NCI-H345 (cell line): ENCODE results near the gene PPP1R3F.

Experiments used
- DNase-seq: peaks from one replicate; lab custom pipeline; 2025; lab: John Stamatoyannopoulos, UW

PPP1R3F gene

GRCh38 chrX:49269767-49270248 is at the start of gene PPP1R3F:
Gene PPP1R3F, plus strand, starts transcription at chrX:49269793. Its CDS starts 77 bp downstream, at chrX:49269870.
- DNase-seq, result no peak

GRCh38 chrX:49220100-49220499 is 49.5 kb upstream of the PPP1R3F start:
- DNase-seq, result no peak

DNA sequence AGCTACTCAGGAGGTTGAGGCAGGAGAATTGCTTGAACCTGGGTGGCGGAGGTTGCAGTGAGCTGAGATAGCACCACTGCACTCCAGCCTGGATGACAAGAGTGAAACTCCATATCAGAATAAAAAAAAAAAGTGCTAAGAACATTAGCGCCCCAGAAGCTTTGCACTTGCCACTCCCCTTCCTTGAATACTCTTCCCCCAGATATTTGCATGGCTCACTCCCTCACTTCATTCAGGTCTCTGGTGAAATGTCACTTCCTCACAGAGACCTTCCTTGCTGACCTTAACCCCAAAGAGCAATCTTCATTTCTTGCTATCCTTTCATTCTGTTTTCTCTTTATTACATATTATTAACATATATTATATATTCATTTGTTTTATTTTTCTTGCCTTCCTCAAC is 47.7 kb upstream of the PPP1R3F start:
- no peak for DNase-seq

GRCh38 chrX:49225858-49226257 is 43.7 kb upstream of the PPP1R3F start:
- no peak for DNase-seq

DNA sequence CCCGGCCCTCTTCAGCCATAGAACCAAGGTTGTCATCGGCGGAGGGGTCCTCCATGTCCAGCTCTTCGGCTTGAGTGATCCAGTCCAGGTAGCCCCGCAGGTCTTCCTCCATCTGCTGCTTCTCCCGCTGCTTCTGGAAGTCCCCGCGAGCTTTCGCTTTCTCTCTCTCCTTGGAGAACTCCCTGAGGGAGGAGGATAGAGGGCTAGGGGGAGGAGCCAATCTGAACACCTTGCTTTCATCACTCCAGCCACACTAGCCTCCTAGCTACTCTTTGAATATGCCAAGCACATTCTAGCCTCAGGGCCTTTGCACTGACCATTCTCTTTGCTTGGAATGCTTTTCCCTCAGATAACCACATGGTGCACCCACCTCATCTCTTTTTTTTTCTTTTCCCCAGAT is 42.6 kb upstream of the PPP1R3F start:
- DNase-seq, result no peak

- DNase-seq, result no peak
Observed at GRCh38 chrX:49227726-49228125, 41.9 kb upstream of the PPP1R3F start.

DNA sequence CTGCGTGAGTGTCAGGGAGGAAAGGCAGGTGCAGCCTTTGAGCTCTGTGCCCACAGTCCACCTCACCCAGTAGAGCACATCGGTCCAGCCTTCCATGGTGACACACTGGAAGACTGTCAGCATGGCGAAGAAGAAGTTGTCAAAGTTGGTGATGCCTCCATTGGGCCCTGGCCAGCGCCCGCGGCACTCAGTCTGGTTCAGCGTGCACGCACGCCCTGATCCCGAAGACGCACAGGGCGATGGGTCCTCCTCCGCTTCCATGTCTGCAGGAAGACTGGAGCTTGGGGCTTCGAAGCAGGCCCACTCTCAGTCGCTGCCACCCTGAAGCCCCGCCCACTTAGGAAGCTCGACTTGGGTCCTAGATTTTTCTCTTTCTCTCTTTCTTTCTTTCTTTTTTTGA is 41.4 kb upstream of the PPP1R3F start:
- DNase-seq, result no peak

DNA sequence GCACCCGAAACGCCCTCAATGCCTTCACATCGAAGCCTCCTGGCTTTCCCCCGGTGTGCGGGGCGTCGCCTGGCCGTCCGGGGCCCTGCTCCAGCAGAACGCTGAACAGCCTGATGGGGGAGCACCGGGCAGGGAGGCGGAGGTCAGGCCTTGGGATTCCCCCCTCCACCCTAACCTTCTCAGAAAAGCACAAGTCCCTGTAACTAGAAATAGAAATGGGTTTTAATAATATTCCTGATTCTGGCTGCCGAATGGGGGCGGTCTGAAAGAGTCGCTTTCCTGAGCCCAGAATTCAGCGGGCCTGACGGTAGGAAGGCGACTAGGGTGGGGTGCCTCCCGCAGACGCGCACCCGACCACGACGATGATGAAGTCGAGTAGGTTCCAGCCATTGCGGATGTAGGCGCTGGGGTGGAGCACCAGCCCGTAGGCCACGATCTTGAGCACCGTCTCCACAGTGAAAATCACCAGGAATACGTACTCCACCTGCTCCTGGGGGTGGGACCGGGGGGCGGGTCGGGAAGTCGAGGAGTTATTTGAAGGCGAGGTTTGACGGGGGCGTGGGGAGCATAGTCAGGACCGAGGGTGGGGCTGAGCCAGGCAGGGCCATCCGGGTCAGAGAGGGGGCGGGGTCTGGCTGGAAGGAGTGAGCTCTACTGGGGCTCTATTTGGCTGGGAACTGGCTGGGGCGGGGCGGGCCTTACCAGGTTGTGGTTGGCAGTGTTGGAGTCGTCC is 38.9 kb upstream of the PPP1R3F start:
- peak; percentile 77 for DNase-seq

GRCh38 chrX:49231333-49232000 is 38.1 kb upstream of the PPP1R3F start:
- no peak for DNase-seq

DNA sequence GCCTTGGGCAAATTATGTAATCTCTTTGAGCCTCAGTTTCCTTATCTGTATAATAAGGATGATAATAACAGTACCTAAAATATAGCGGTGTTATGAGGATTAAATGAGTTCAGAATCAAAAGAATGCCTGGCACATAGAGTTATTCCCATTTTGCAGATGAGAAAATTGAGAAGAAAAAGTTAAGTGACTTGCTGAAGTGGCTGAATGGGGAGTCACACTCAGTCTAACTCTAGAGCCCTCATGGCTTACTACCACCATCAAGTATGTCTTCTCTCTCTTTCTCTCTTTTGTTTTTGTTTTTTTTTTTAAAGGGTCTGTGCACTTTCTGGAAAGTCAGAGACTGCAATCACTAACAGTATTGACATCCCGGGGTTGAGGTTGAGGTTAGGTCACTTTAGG is 37.1 kb upstream of the PPP1R3F start:
- no peak for DNase-seq

- DNase-seq, result no peak
Observed at GRCh38 chrX:49233176-49233575, 36.4 kb upstream of the PPP1R3F start, which contains the start of gene CACNA1F. Gene CACNA1F, minus strand, starts transcription at chrX:49233340. Its CDS starts 31 bp downstream, at chrX:49233309.

GRCh38 chrX:49233887-49234555 is 35.6 kb upstream of the PPP1R3F start:
- DNase-seq, result no peak

DNA sequence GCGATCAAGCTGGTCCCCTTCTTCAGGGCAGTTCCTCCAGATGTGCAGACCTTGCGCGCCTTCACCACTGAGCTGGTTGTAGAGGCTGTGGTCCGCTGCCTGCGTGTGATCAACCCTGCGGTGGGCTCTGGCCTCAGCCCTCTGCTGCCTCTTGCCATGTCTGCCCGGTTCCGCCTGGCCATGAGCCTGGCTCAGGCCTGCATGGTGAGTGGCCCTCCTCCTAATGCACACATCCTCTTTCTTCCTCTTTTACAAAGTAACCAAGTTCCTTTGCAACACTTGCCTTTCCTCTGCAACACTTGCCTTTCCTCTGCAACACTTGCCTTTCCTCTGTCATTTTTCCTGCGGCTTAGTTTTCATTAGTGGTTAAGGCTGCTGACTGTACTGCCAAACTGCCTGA is 32.5 kb upstream of the PPP1R3F start:
- DNase-seq, result no peak

DNA sequence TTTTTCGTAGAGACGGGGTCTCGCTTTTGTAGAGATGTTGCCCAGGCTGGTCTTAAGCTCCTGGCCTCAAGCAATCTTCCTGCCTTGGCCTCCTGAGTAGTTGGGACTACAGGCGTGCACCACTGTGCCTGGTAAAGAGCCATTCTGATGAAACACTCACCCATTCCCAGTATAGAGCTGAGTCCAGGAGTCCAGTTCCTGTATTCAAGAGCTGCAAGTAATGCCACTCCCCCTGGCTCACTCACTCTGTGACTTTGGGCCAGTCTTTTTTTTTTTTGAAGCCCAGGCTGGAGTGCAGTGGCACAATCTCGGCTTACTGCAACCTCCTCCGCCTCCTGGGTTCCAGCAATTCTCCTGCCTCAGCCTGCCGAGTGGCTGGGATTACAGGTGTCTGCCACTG is 30.9 kb upstream of the PPP1R3F start:
- DNase-seq, result no peak

DNA sequence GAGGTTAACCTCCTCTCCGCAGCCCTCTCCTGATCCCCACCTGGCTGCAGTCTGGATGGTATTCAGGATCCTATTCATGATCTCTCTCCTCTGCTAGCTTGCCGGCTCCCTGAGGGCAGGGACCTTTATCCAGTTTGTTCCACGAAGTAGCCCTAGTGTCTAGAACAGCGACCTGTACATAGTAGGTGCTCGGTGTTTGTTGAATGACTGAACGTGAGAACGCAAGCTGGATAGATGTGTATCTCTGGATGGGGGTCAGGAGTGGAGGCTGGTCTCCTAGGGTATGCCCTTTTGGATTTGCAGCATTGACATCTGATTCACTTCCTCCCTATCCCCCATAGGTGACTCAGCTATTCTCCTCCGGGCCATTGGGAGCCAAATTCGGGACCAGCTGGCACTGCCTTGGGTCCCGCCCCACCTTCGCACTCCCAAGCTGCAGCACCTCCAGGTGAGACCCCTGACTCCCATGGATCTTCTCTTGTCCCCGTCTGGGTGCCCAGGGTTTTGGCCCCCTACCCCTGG is 27.0 kb upstream of the PPP1R3F start:
- no peak for DNase-seq

DNA sequence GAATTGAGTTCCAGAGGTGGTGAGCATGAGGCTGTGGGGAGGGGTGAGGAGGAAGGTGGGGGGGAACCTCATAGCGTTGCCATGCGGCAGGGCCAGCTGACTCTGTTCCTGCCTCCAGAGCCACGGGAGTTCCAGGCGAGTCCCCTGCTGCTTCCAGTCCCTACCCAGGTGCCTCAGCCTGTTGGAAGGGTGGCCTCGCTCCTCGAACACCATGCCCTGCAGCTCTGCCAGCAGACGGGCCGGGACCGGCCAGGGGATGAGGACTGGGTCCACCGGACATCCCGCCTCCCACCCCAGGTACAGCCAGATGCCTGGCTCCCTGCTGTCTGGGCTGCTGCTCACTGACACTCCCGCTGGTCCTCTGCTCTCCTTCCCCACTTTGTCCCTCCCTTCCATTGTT is 26.4 kb upstream of the PPP1R3F start:
- no peak for DNase-seq

- no peak for DNase-seq
Observed at GRCh38 chrX:49244207-49244606, 25.4 kb upstream of the PPP1R3F start.

DNA sequence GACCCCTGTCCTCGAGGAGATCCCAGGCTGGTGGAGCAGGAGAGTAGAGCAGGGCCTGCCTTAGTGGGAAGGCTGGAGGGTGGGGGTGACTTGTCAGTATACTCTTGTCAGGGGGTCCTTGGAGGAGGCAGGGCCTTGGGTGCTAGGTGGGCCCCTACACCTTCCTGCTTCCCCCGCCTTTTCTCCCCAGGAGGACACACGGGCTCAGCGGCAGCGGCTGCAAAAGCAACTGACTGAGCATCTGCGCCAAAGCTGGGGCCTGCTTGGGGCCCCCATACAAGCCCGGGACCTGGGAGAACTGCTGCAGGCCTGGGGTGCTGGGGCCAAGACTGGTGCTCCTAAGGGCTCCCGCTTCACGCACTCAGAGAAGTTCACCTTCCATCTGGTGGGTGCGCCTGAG is 23.1 kb upstream of the PPP1R3F start:
- no peak for DNase-seq

- no peak for DNase-seq
Observed at GRCh38 chrX:49247346-49247745, 22.2 kb upstream of the PPP1R3F start.

GRCh38 chrX:49247916-49248811 is 21.4 kb upstream of the PPP1R3F start:
- peak; percentile 2 for DNase-seq

- DNase-seq, result no peak
Observed at GRCh38 chrX:49249071-49249470, 20.5 kb upstream of the PPP1R3F start.

GRCh38 chrX:49249616-49250015 is 20.0 kb upstream of the PPP1R3F start:
- no peak for DNase-seq
